ENCODE measurements around the gene CYP2W1. TPM values are rescaled to one million over a fixed set of nuclear protein-coding genes. Genes with fewer than 3 reads are reported as not detected.
"Not testable (repeated sequence)": the region's sequence is repeated elsewhere in the genome, so short reads cannot be mapped to it uniquely, and the experiment has no call there.

CYP2W1 gene
- polyA plus RNA-seq (ENCODE audit: insufficient read length in 12 of 12): 100 to 1,000 TPM in 1 of 12 donors, 10 to 100 TPM in 2, 1 to 10 TPM in 1, under 1 TPM in 7, not detected in 1; 0.19 to 134 (median 0.64) TPM
- long read RNA-seq, donor 1, transcript CYP2W1-202 (8 exons, 2,361 nt): minor isoform, 6 of 160 reads
- long read RNA-seq, donor 1, transcript CYP2W1-201 (9 exons, 2,304 nt): major isoform, 62 of 160 reads
- long read RNA-seq, donor 1, partial matches to known transcripts: 85 of 160 reads
- long read RNA-seq, donor 1, other reads (novel, unspliced or antisense): 5 of 160 reads
- long read RNA-seq, donor 2: 0 reads
- long read RNA-seq, donor 3: 0 reads
- long read RNA-seq, donor 4: 0 reads
- long read RNA-seq, donor 5, partial matches to known transcripts: 0 of 1 reads
- long read RNA-seq, donor 5, other reads (novel, unspliced or antisense): 0 of 1 reads
- long read RNA-seq, donor 6: 0 reads
- long read RNA-seq, donor 7, partial matches to known transcripts: 0 of 1 reads
- long read RNA-seq, donor 7, other reads (novel, unspliced or antisense): 0 of 1 reads
- long read RNA-seq, donor 8: 0 reads
- long read RNA-seq, donor 9, partial matches to known transcripts: 0 of 1 reads
- long read RNA-seq, donor 9, other reads (novel, unspliced or antisense): 0 of 1 reads
- long read RNA-seq, donor 10: 0 reads
- long read RNA-seq, donor 11: 0 reads

GRCh38 chr7:983004-983615 is at the start of gene CYP2W1:
TSS of gene CYP2W1 (plus strand) at chr7:983181. CDS start at chr7:983212, 31 bp downstream.
- DNase-seq: no peak

GRCh38 chr7:934469-935163 is 48.4 kb upstream of the CYP2W1 start:
- DNase-seq: no peak

GRCh38 chr7:935164-935873 is 47.7 kb upstream of the CYP2W1 start:
- no peak for DNase-seq

- no peak for DNase-seq
Observed at GRCh38 chr7:935874-936385, 47.1 kb upstream of the CYP2W1 start.

GRCh38 chr7:936386-937054 is 46.5 kb upstream of the CYP2W1 start:
- no peak for DNase-seq

- DNase-seq: no peak
Observed at GRCh38 chr7:937856-938484, 45.0 kb upstream of the CYP2W1 start.

GRCh38 chr7:938546-939185 is 44.3 kb upstream of the CYP2W1 start:
- DNase-seq: no peak

- no peak for DNase-seq
Observed at GRCh38 chr7:939843-940242, 43.1 kb upstream of the CYP2W1 start.

GRCh38 chr7:940599-941408 is 42.2 kb upstream of the CYP2W1 start:
- DNase-seq: no peak

- not testable (repeated sequence) for DNase-seq
Observed at GRCh38 chr7:943793-944192, 39.2 kb upstream of the CYP2W1 start.

GRCh38 chr7:944744-945143 is 38.2 kb upstream of the CYP2W1 start:
- DNase-seq: no peak

- DNase-seq: no peak
Observed at GRCh38 chr7:945147-945555, 37.8 kb upstream of the CYP2W1 start.

- DNase-seq: no peak
Observed at GRCh38 chr7:945556-946255, 37.3 kb upstream of the CYP2W1 start.

GRCh38 chr7:946256-946996 is 36.6 kb upstream of the CYP2W1 start:
- DNase-seq: no peak

GRCh38 chr7:947391-948210 is 35.4 kb upstream of the CYP2W1 start:
- no peak for DNase-seq
